GM19043 (cell line): ENCODE measurements around the gene MTMR1.

Experiments used
- ATAC-seq: cut with Tn5 transposase; IDR thresholded peaks from one replicate; pipeline ENCODE4 v1.9.1; 2021; ENCODE audit warnings: low read depth; ENCODE audit not compliant: unreplicated experiment

Gene MTMR1

GRCh38 chrX:150761819-150762216, 68.6 kb downstream of the MTMR1 start:
- no peak for ATAC-seq

- ATAC-seq: no peak
These were observed 69.3 kb downstream of the MTMR1 start for GRCh38 chrX:150762258-150763165.

- no peak for ATAC-seq
These were observed 70.2 kb downstream of the MTMR1 start for GRCh38 chrX:150763303-150763797.

GRCh38 chrX:150763810-150764209, 70.6 kb downstream of the MTMR1 start:
- no peak for ATAC-seq

GRCh38 chrX:150765237-150765636, 72.0 kb downstream of the MTMR1 start:
- ATAC-seq: no peak

- no peak for ATAC-seq
These were observed 72.7 kb downstream of the MTMR1 start for GRCh38 chrX:150765782-150766350.

- no peak for ATAC-seq
These were observed 73.3 kb downstream of the MTMR1 start for GRCh38 chrX:150766351-150767044.

GRCh38 chrX:150767045-150767395, 73.8 kb downstream of the MTMR1 start:
- no peak for ATAC-seq

- no peak for ATAC-seq
These were observed 74.4 kb downstream of the MTMR1 start for GRCh38 chrX:150767475-150768131.

GRCh38 chrX:150768132-150768485, 74.9 kb downstream of the MTMR1 start:
- ATAC-seq: no peak

- no peak for ATAC-seq
These were observed 75.5 kb downstream of the MTMR1 start for GRCh38 chrX:150768580-150769190.

GRCh38 chrX:150769408-150769807, 76.2 kb downstream of the MTMR1 start:
- no peak for ATAC-seq

- no peak for ATAC-seq
These were observed 77.4 kb downstream of the MTMR1 start for GRCh38 chrX:150770623-150771022.

GRCh38 chrX:150771116-150771515, 77.9 kb downstream of the MTMR1 start:
- ATAC-seq: no peak

GRCh38 chrX:150772150-150772970, 79.2 kb downstream of the MTMR1 start:
- ATAC-seq: peak; percentile 86

GRCh38 chrX:150773117-150773516, 79.9 kb downstream of the MTMR1 start:
- ATAC-seq: no peak

- ATAC-seq: no peak
These were observed 80.4 kb downstream of the MTMR1 start for GRCh38 chrX:150773634-150774033.

- no peak for ATAC-seq
These were observed 81.8 kb downstream of the MTMR1 start for GRCh38 chrX:150774798-150775568.
